Suprapubic skin (tissue), 4 donors: Measurements from ENCODE around the gene SLC25A14. TPM values are rescaled to one million over a fixed set of nuclear protein-coding genes. Genes with fewer than 3 reads are reported as not detected.
"Not testable (repeated sequence)": the region's sequence is repeated elsewhere in the genome, so short reads cannot be mapped to it uniquely, and the experiment has no call there.

ENCODE experiments used
- DNase-seq, 2 donors: peaks; one replicate each; pipeline ENCODE4 v3.0.0-alpha.2; 2019; ENCODE audit warnings: low spot score in 2 of 2
- H3K27ac ChIP-seq: fragments of 200-600 bp; sonication (generic); one replicate; pipeline ENCODE4 v1.5.1; 2019
- H3K27me3 ChIP-seq: fragments of 200-600 bp; sonication (generic); one replicate; pipeline ENCODE4 v1.5.1; 2019
- H3K36me3 ChIP-seq: fragments of 200-600 bp; sonication (generic); one replicate; pipeline ENCODE4 v1.5.1; 2019
- H3K4me1 ChIP-seq: fragments of 200-600 bp; sonication (generic); one replicate; pipeline ENCODE4 v1.5.1; 2019
- H3K4me3 ChIP-seq: fragments of 200-600 bp; sonication (generic); one replicate; pipeline ENCODE4 v1.5.1; 2019; ENCODE audit warnings: mild to moderate bottlenecking
- H3K9me3 ChIP-seq: fragments of 200-600 bp; sonication (generic); one replicate; pipeline ENCODE4 v1.5.1; 2019
- EP300 ChIP-seq: sonication (generic); formaldehyde crosslinking; IDR thresholded peaks from one replicate; pipeline ENCODE4 v1.6.1; 2017; ENCODE audit warnings: antibody characterized with exemption
- POLR2A ChIP-seq, 2 donors: fragments of 450-650 bp; IDR thresholded peaks; one replicate each; pipeline ENCODE4 v1.6.1; 2017; ENCODE audit warnings: antibody characterized with exemption in 2 of 2, mild to moderate bottlenecking in 2 of 2, moderate library complexity in 2 of 2
- POLR2AphosphoS5 ChIP-seq, 3 donors: sonication (generic); formaldehyde crosslinking; IDR thresholded peaks; one replicate each; pipeline ENCODE4 v1.6.1; 2017; ENCODE audit warnings: antibody characterized with exemption in 3 of 3
- WGBS: methylation state at CpG from one replicate; pipeline ENCODE4 v1.1.5; 2018; 5-methylcytosine and 5-hydroxymethylcytosine counted together
- total RNA-seq, 4 donors: library from RNA; depleted of rRNA; stranded (reverse); fragments of >200 nt; gene quantifications; one replicate each; pipeline ENCODE4 v1.1.0, GENCODE V29; 2016
- TF ChIP-seq, protein P1 (sequence below), 2 donors: fragments of 200-600 bp in 1 of 2; fragments of 450-650 bp in 1 of 2; sonication (generic) in 1 of 2; IDR thresholded peaks; one replicate each; pipeline ENCODE4 v1.5.1; 2016 to 2019; ENCODE audit warnings: antibody characterized with exemption in 2 of 2, mild to moderate bottlenecking in 1 of 2, moderate library complexity in 1 of 2

The SLC25A14 gene
- total RNA-seq, 4 donors from 2014 or later, result 11.1 to 45.8 (median 15.7) TPM

DNA sequence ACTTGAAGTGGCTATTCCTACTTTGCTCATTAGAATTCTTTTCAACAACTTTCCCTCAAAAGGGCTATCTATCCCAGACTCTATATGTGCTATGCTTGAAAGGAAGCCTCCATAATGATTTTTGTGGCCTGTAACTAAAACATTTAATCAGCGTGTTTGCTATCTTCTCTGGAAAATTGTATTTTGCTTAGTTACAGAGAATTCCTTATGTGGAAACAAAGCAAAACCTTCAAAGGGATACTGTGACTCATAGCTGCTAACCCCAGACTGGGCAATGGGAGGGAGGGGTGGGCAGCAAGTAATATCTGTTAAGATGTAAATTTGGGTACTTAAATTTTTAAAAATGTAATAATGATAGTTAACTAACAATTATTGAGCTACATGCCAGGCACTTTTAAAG, 3.7 kb downstream of the SLC25A14 start:
- H3K27me3 ChIP-seq, result no peaks in the 10 kb centered on the region
- H3K4me3 ChIP-seq, result no peak overlapping the region
- DNase-seq, result no peak
- TF ChIP-seq EP300 (no peak), POLR2A (IDR thresholded peaks at IDR 0.05) (no peak), POLR2AphosphoS5 (IDR thresholded peaks at IDR 0.05) (no peak)
- TF ChIP-seq, protein P1, sequence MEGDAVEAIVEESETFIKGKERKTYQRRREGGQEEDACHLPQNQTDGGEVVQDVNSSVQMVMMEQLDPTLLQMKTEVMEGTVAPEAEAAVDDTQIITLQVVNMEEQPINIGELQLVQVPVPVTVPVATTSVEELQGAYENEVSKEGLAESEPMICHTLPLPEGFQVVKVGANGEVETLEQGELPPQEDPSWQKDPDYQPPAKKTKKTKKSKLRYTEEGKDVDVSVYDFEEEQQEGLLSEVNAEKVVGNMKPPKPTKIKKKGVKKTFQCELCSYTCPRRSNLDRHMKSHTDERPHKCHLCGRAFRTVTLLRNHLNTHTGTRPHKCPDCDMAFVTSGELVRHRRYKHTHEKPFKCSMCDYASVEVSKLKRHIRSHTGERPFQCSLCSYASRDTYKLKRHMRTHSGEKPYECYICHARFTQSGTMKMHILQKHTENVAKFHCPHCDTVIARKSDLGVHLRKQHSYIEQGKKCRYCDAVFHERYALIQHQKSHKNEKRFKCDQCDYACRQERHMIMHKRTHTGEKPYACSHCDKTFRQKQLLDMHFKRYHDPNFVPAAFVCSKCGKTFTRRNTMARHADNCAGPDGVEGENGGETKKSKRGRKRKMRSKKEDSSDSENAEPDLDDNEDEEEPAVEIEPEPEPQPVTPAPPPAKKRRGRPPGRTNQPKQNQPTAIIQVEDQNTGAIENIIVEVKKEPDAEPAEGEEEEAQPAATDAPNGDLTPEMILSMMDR (IDR thresholded peaks at IDR 0.05), result no peak
- H3K27ac ChIP-seq, result no peak overlapping the region
- 72% methylated on average over 1 of the region's 1 CpG for WGBS
- no peaks in the 10 kb centered on the region for H3K36me3 ChIP-seq
- H3K9me3 ChIP-seq, result no peaks in the 10 kb centered on the region
- peaks cover 4% of the 10 kb centered on the region for H3K4me1 ChIP-seq

DNA sequence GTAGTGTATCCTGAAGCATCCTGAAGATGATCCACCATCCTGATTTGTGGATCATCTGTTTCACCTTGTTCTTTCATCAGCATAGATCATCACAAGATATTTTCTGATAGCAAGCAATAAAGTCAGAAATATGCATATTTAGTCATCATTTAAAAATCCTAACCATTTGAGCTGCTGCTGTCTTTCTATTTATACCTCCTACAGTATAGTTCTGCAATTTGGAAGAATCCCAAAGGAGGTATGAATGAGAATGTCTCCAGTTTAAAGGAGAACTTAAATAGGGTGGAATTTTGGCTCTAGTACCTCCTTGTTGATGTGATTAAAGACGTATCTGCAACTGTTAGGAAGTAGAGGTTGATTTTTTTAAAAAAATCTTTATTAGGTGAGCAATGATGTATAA, 7.6 kb downstream of the SLC25A14 start:
- H3K9me3 ChIP-seq, result no peaks in the 10 kb centered on the region
- H3K27ac ChIP-seq, result no peak overlapping the region
- DNase-seq, result no peak
- no peaks in the 10 kb centered on the region for H3K27me3 ChIP-seq
- H3K4me1 ChIP-seq, result no peaks in the 10 kb centered on the region
- no peaks in the 10 kb centered on the region for H3K36me3 ChIP-seq
- 19% methylated on average over 1 of the region's 1 CpG for WGBS
- no peak overlapping the region for H3K4me3 ChIP-seq
- TF ChIP-seq POLR2A (IDR thresholded peaks at IDR 0.05), result no peak
- TF ChIP-seq, protein P1 (IDR thresholded peaks at IDR 0.05), result no peak
- no peak for TF ChIP-seq POLR2AphosphoS5 (IDR thresholded peaks at IDR 0.05)
- TF ChIP-seq EP300, result no peak

DNA sequence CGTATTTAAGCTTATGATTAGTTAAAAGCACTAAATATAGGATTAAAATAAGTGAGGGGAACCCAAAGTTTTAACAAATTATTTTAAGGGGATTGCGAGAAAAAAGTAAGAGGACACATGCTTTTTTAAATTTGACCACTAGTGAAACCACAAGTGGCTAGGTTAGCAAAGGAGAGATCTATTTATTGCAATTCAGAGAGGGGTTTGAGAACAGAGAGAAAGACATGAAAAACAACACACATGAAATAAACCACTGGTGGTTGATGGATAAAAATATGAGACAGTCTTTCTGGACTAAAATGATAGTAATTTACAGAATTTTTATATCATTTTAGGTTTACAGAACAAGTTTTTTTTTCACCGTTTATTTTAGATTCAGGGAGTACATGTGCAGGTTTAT, 11.8 kb downstream of the SLC25A14 start:
- H3K9me3 ChIP-seq, result no peaks in the 10 kb centered on the region
- no peak for DNase-seq
- no peak overlapping the region for H3K4me3 ChIP-seq
- no peaks in the 10 kb centered on the region for H3K36me3 ChIP-seq
- TF ChIP-seq, protein P1 (IDR thresholded peaks at IDR 0.05), result no peak
- TF ChIP-seq EP300 (no peak), POLR2A (IDR thresholded peaks at IDR 0.05) (no peak)
- no peak overlapping the region for H3K27ac ChIP-seq
- WGBS, result 81% methylated on average over 3 of the region's 3 CpGs
- H3K4me1 ChIP-seq, result no peaks in the 10 kb centered on the region
- no peaks in the 10 kb centered on the region for H3K27me3 ChIP-seq

DNA sequence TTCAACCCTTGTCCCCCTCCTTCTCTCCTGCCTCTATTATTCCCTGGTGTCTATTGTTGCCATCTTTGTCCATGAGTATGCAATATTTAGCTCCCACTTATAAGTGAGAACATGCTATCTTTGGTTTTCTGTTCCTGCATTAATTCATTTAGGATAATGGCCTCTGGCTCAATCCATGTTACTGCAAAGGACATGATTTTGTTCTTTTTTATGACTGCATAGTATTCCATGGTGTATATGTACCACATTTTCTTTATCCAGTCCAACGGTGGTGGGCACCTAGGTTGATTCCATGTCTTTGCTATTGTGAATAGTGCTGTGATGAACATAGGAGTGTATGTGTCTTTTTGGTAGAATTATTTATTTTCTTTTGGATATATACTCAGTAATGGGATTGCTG, 12.3 kb downstream of the SLC25A14 start:
- H3K36me3 ChIP-seq, H3K27me3 ChIP-seq, H3K9me3 ChIP-seq, DNase-seq, H3K4me1 ChIP-seq, H3K27ac ChIP-seq, H3K4me3 ChIP-seq: not testable (repeated sequence)
- WGBS, result 57% methylated on average over 1 of the region's 1 CpG

DNA sequence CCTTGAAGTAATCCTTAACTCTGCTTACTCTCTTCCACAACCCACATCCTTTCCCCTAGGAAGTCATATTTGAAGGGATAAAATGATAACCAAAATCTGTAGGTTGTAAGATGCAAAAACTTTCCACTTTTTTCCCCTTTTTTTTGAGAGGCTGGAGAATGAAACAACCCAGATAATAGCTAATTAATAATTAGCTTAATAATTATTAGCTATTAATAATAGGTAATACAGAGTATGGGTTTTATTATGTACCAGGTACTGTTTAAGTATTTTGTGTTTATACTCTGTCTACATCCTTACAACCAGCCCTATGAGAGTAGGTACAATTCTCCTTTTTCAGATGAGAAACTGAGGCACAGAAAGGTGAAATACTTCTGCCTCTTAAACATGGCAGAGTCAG, 36.4 kb downstream of the SLC25A14 start:
- Histone ChIP-seq H3K4me3 (no peak overlapping the region), H3K9me3 (no peaks in the 10 kb centered on the region), H3K4me1 (no peaks in the 10 kb centered on the region), H3K27ac (no peak overlapping the region), H3K36me3 (peaks cover 3% of the 10 kb centered on the region), H3K27me3 (no peaks in the 10 kb centered on the region)
- no peak for TF ChIP-seq POLR2A (IDR thresholded peaks at IDR 0.05)
- TF ChIP-seq, protein P1 (IDR thresholded peaks at IDR 0.05), result no peak
- TF ChIP-seq POLR2AphosphoS5 (IDR thresholded peaks at IDR 0.05), result no peak
- TF ChIP-seq EP300, result no peak
- no peak for DNase-seq

DNA sequence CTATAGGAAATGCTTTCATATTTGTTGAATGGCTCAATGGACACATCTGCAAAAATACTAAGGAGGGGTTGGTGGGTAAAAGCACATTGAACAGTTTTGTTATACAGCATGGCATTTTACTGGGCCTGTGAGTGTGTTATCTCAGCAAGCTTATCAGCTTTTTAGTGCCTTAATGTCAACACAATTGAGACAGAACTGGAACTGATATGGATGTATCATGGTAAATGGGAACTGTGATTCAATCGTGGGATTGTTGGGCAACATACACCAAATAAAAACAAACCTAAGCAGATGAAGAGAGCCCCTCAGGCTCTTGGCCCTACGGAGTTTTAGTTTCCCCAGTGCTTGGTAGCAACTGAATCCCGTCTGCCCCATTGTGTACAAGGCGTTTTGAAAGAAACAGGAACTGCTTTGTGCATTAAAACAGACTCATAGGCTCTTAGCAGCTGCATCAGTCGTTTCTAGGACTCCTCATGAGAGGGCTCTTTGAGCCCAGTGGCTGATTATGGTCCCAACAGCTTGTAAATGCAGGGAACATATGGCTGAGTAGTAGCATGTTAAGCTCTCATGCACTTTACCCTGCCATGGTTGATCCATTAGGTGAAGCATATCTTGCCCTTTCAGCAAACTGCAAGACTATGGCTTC, 38.4 kb downstream of the SLC25A14 start:
- H3K4me3 ChIP-seq, result no peak overlapping the region
- 40% methylated on average over 5 of the region's 5 CpGs for WGBS
- TF ChIP-seq POLR2AphosphoS5 (IDR thresholded peaks at IDR 0.05), result no peak
- no peak for TF ChIP-seq EP300
- TF ChIP-seq, protein P1 (IDR thresholded peaks at IDR 0.05), result no peak
- no peak for TF ChIP-seq POLR2A (IDR thresholded peaks at IDR 0.05)
- no peak overlapping the region for H3K27ac ChIP-seq
- no peaks in the 10 kb centered on the region for H3K4me1 ChIP-seq
- no peak for DNase-seq
- no peaks in the 10 kb centered on the region for H3K27me3 ChIP-seq
- peaks cover 3% of the 10 kb centered on the region for H3K36me3 ChIP-seq
- no peaks in the 10 kb centered on the region for H3K9me3 ChIP-seq
